ENCODE results near the gene WWOX. TPM values are rescaled to one million over a fixed set of nuclear protein-coding genes. Genes with fewer than 3 reads are reported as not detected.

WWOX gene
- polyA plus RNA-seq, 2 of the 4 experiments (the other 2 are of a cell fraction): 16.0 to 17.2 TPM

DNA sequence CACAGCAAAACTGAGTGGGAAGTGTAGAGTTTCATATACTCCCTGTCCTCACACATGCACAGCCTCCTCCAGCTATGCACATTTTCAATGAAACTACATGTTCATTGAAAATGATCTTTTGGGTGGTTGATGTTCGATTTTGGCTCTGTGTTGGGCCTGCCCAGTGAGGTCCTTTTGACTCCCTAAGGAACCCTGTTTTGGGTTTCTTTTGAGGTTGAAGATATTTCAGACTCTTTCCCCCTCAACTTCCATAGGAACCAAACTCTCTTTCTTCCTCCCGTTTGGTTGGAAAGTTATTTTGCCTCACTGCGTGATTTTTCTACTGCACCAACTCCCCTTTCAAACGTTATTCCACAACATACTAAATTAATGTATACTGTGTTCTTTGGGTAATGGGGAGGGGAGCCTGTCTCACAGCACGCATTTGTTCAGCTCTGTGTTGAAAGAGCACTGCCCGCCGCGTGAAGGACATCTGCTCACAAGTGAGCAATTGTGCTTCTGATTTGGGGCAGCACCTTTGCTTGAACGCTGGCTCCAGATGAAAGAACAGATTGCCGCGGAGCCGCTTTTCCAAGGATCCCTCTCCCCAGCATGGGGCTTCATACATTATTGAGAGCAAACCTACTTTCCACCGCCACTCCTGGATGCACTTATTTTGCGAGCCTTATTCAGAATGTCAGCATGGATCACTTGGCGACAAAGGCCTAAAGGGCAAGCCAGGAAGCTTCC, 385.9 kb downstream of the WWOX start:
- FAIRE-seq: no peak
- no peak for TF ChIP-seq KDM5A (IDR thresholded peaks at IDR 0.05)
- Histone ChIP-seq H3K4me1 (no peaks in the 10 kb centered on the region), H3K27ac (no peak overlapping the region), H3K9me3 (no peaks in the 10 kb centered on the region), H3K4me3 (no peak overlapping the region), H3K4me2 (no peak overlapping the region)
- ChIA-PET POLR2A (no interaction called here), CTCF (no interaction called here)
- WGBS (ENCODE audit: missing lambda C conversion rate): 76% methylated on average over 15 of the region's 15 CpGs
- no peak for DNase-seq (ENCODE audit: low read depth in 1 of 2, low spot score in 1 of 2)
- ATAC-seq: no peak

DNA sequence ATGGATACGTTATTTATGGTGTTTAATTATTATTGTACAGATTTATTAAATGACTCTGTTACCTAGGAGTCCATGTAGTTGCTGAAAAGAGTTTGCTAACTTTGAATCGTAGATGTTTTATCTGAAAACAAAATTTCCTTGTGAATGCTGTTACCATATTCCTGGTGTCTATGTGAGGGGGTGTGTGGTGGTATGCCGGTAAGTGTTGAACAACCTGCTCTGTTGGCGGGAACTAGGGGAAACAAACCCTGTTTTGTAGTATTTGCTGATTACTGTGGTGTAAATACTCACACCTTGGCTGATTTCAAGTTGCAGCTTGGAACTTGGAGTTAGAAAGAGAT, 386.4 kb downstream of the WWOX start:
- no peaks in the 10 kb centered on the region for H3K4me1 ChIP-seq
- H3K27ac ChIP-seq: no peak overlapping the region
- no peak for ATAC-seq
- POLR2A ChIA-PET: no interaction called here
- WGBS (ENCODE audit: missing lambda C conversion rate): 58% methylated on average over 4 of the region's 4 CpGs
- H3K4me3 ChIP-seq: no peak overlapping the region
- TF ChIP-seq KDM5A (IDR thresholded peaks at IDR 0.05) (no peak), RARB (CRISPR knock-in tag; IDR thresholded peaks at IDR 0.05) (no peak), CEBPB (IDR thresholded peaks at IDR 0.05) (no peak), TFCP2L1 (CRISPR knock-in tag; IDR thresholded peaks at IDR 0.05) (no peak), HOXA7 (CRISPR knock-in tag; IDR thresholded peaks at IDR 0.05) (no peak), SMC3 (IDR thresholded peaks at IDR 0.05) (no peak), RFX5 (IDR thresholded peaks at IDR 0.05) (no peak), POLR2A (IDR thresholded peaks at IDR 0.05; ENCODE audit: low read length) (no peak), HDAC2 (IDR thresholded peaks at IDR 0.05) (no peak), EHMT2 (IDR thresholded peaks at IDR 0.05; ENCODE audit: low read depth) (no peak), MAZ (IDR thresholded peaks at IDR 0.05; ENCODE audit: borderline replicate concordance, low read depth, low read length) (no peak), BHLHE40 (IDR thresholded peaks at IDR 0.05; ENCODE audit: low read depth, low read length) (no peak), ZSCAN20 (CRISPR knock-in tag; IDR thresholded peaks at IDR 0.05) (no peak)
- TF ChIP-seq, protein P1, sequence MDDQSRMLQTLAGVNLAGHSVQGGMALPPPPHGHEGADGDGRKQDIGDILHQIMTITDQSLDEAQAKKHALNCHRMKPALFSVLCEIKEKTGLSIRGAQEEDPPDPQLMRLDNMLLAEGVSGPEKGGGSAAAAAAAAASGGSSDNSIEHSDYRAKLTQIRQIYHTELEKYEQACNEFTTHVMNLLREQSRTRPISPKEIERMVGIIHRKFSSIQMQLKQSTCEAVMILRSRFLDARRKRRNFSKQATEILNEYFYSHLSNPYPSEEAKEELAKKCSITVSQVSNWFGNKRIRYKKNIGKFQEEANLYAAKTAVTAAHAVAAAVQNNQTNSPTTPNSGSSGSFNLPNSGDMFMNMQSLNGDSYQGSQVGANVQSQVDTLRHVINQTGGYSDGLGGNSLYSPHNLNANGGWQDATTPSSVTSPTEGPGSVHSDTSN (IDR thresholded peaks at IDR 0.05): no peak
- TF ChIP-seq, protein P2, sequence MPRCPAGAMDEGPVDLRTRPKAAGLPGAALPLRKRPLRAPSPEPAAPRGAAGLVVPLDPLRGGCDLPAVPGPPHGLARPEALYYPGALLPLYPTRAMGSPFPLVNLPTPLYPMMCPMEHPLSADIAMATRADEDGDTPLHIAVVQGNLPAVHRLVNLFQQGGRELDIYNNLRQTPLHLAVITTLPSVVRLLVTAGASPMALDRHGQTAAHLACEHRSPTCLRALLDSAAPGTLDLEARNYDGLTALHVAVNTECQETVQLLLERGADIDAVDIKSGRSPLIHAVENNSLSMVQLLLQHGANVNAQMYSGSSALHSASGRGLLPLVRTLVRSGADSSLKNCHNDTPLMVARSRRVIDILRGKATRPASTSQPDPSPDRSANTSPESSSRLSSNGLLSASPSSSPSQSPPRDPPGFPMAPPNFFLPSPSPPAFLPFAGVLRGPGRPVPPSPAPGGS (IDR thresholded peaks at IDR 0.05): no peak
- TF ChIP-seq, protein P3, sequence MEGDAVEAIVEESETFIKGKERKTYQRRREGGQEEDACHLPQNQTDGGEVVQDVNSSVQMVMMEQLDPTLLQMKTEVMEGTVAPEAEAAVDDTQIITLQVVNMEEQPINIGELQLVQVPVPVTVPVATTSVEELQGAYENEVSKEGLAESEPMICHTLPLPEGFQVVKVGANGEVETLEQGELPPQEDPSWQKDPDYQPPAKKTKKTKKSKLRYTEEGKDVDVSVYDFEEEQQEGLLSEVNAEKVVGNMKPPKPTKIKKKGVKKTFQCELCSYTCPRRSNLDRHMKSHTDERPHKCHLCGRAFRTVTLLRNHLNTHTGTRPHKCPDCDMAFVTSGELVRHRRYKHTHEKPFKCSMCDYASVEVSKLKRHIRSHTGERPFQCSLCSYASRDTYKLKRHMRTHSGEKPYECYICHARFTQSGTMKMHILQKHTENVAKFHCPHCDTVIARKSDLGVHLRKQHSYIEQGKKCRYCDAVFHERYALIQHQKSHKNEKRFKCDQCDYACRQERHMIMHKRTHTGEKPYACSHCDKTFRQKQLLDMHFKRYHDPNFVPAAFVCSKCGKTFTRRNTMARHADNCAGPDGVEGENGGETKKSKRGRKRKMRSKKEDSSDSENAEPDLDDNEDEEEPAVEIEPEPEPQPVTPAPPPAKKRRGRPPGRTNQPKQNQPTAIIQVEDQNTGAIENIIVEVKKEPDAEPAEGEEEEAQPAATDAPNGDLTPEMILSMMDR (IDR thresholded peaks at IDR 0.05): no peak
- DNase-seq (ENCODE audit: low read depth in 1 of 2, low spot score in 1 of 2): no peak
- FAIRE-seq: no peak
- CTCF ChIA-PET: no interaction called here
- H3K9me3 ChIP-seq: no peaks in the 10 kb centered on the region
- no peak overlapping the region for H3K4me2 ChIP-seq

DNA sequence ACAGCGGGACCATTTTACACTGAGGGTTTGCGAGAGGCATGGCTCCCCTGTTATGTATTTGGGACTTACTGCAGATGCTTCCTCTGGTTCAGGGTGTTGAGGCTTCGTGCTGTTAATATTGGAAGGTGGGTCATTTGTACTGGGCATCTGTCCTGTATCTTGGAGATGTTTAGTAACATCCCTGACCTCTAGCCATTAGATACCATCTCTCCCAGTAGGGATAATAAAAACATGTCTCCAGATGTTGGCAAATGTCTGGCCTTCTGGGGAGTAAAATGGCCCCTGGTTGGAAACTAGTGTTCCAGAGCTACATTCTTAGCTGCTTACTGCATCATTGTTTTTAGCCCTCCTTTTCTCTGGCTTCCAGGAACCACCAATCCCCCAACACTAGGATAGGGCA, 388.0 kb downstream of the WWOX start:
- ATAC-seq (no peak), DNase-seq (ENCODE audit: low read depth in 1 of 2, low spot score in 1 of 2) (no peak), FAIRE-seq (no peak)
- POLR2A ChIA-PET: no interaction called here
- Histone ChIP-seq H3K4me1 (no peaks in the 10 kb centered on the region), H3K9me3 (no peaks in the 10 kb centered on the region), H3K4me3 (no peak overlapping the region), H3K27ac (no peak overlapping the region), H3K4me2 (no peak overlapping the region)
- CTCF ChIA-PET: no interaction called here
- no peak for TF ChIP-seq JUNB (IDR thresholded peaks at IDR 0.05)
- no peak for TF ChIP-seq KDM5A (IDR thresholded peaks at IDR 0.05)
- no peak for TF ChIP-seq NPAS2 (CRISPR knock-in tag; IDR thresholded peaks at IDR 0.05; ENCODE audit: borderline replicate concordance)
- TF ChIP-seq MYC (IDR thresholded peaks at IDR 0.05; ENCODE audit: borderline replicate concordance, low read length): no peak
- TF ChIP-seq TFCP2L1 (CRISPR knock-in tag; IDR thresholded peaks at IDR 0.05): no peak
- TF ChIP-seq SMC3 (IDR thresholded peaks at IDR 0.05): no peak
- TF ChIP-seq EP300 (IDR thresholded peaks at IDR 0.05): no peak
- no peak for TF ChIP-seq CBX8 (IDR thresholded peaks at IDR 0.05)
- TF ChIP-seq, protein P4, sequence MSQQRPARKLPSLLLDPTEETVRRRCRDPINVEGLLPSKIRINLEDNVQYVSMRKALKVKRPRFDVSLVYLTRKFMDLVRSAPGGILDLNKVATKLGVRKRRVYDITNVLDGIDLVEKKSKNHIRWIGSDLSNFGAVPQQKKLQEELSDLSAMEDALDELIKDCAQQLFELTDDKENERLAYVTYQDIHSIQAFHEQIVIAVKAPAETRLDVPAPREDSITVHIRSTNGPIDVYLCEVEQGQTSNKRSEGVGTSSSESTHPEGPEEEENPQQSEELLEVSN (IDR thresholded peaks at IDR 0.05; ENCODE audit: borderline replicate concordance, low read depth): no peak
- WGBS (ENCODE audit: missing lambda C conversion rate): 64% methylated on average over 3 of the region's 3 CpGs
